A673 (cell line): ENCODE measurements around the gene SEC14L6. TPM values are rescaled to one million over a fixed set of nuclear protein-coding genes. Genes with fewer than 3 reads are reported as not detected.

ENCODE experiments used
- BruUV-seq: library from RNA; stranded (reverse); fragments of 400-500 nt; replicated peaks from 2 replicates; lab custom pipeline; 2021; lab: Mats Ljungman, UMichigan
- CTCF ChIA-PET: fragments of 300-600 bp; sonication (Branson Sonifier 250); formaldehyde crosslinking; loops from one replicate; lab custom pipeline; 2022; ENCODE audit warnings: antibody characterized with exemption; lab: Charles Lee
- POLR2A ChIA-PET: fragments of 300-600 bp; sonication (Branson Sonifier 250); formaldehyde crosslinking; loops from one replicate; lab custom pipeline; 2022; ENCODE audit warnings: antibody characterized with exemption; ENCODE audit not compliant: low non-redundant PET; lab: Charles Lee
- DNase-seq: peaks from one replicate; pipeline ENCODE4 v3.0.0-alpha.2; 2015; ENCODE audit warnings: low spot score
- H3K27ac ChIP-seq: fragments of 200-600 bp; sonication (generic); 2 replicates; pipeline ENCODE4 v1.5.1; 2016; ENCODE audit warnings: mixed run types, low read depth, mild to moderate bottlenecking, mixed read lengths, antibody characterized with exemption, low read length; ENCODE audit not compliant: poor library complexity, severe bottlenecking
- H3K27me3 ChIP-seq: fragments of 200-600 bp; sonication (generic); replicated peaks from 2 replicates; pipeline ENCODE4 v1.6.1; 2017; ENCODE audit warnings: mixed run types, low read depth, mild to moderate bottlenecking, mixed read lengths, antibody characterized with exemption, low read length; ENCODE audit not compliant: insufficient read depth, poor library complexity
- H3K36me3 ChIP-seq: fragments of 200-600 bp; sonication (generic); 2 replicates; pipeline ENCODE4 v1.6.1; 2016; ENCODE audit warnings: mixed run types, mild to moderate bottlenecking, mixed read lengths, antibody characterized with exemption, low read length; ENCODE audit not compliant: insufficient read depth, poor library complexity, severe bottlenecking
- H3K4me1 ChIP-seq: fragments of 200-600 bp; sonication (generic); 2 replicates; pipeline ENCODE4 v1.6.1; 2017; ENCODE audit warnings: mixed run types, mild to moderate bottlenecking, mixed read lengths, antibody characterized with exemption, low read length; ENCODE audit not compliant: insufficient read depth, poor library complexity, severe bottlenecking
- H3K4me3 ChIP-seq: fragments of 200-600 bp; sonication (generic); 2 replicates; pipeline ENCODE4 v1.5.1; 2016; ENCODE audit warnings: low read depth, mixed run types, mild to moderate bottlenecking, mixed read lengths, low read length; ENCODE audit not compliant: poor library complexity, severe bottlenecking
- H3K9me3 ChIP-seq: fragments of 200-600 bp; sonication (generic); 2 replicates; pipeline ENCODE4 v1.6.1; 2016; ENCODE audit warnings: mixed run types, low read depth, mild to moderate bottlenecking, mixed read lengths, antibody characterized with exemption, low read length; ENCODE audit not compliant: poor library complexity, severe bottlenecking
- CTCF ChIP-seq: fragments of 300-800, 200-600 bp; sonication (generic); conservative IDR thresholded peaks from 2 replicates; pipeline ENCODE4 v1.5.1; 2017; ENCODE audit warnings: low read depth, mild to moderate bottlenecking, antibody characterized with exemption, low read length, moderate library complexity, mixed read lengths
- EZH2 ChIP-seq: fragments of 200-600 bp; sonication (generic); IDR thresholded peaks from 2 replicates; pipeline ENCODE4 v1.6.1; 2017; ENCODE audit warnings: borderline replicate concordance, low read depth, mild to moderate bottlenecking, mixed read lengths, antibody characterized with exemption, low read length; ENCODE audit not compliant: poor library complexity, severe bottlenecking
- intact Hi-C: fragments of 100-400 bp; cut with micrococcal nuclease; formaldehyde crosslinking; loops from one replicate; pipeline ENCODE4 v1.10.0; 2022; ENCODE audit not compliant: unreplicated experiment
- total RNA-seq: library from RNA; stranded (reverse); gene quantifications from 2 replicates; pipeline ENCODE4 v1.2.3, GENCODE V29; 2021

Gene SEC14L6
- total RNA-seq, 1 experiment from 2014 or later = not detected

DNA sequence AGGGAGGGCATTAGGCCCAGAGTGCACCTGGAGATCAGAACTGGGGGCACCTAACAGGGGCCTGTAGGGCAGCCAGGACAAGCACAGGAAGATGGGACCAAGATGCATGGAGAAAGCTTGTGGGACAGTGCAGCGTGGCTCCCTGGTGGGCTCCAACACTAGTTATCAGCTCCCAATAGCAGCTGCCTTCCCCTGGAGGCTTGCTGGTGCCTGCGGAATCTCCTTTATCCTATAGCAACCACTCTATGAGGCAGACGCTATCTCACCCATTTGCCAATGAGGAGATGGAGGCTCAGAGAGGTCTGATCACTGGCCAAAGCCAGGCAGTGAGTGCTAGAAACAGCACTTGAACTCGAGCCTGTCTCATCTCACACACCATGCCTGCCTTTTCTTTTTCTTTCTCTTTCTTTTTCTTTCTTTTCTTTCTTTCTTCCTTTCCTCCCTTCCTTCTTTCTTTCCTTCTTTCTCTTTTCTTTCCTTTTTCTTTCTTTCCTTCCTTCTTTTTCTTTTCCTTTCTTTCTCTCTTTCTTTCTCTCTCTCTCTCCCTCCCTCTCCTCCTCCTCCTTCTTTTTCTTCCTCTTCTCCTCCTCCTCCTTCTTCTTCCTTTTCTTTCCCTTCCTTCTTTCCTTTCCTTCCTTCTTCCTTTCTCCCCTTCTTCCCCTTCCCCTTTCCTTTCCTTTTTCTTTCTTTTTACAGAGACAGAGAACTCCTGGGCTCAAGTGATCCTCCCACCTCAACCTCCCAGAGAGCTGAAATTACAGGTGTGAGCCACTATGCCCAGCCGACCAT, 25.0 kb downstream of the SEC14L6 start:
- intact Hi-C loops = no loop called here
- TF ChIP-seq CTCF (no peak), EZH2 (no peak)
- ChIA-PET POLR2A (no interaction called here), CTCF (no interaction called here)
- Histone ChIP-seq H3K4me3 (no peak overlapping the region), H3K9me3 (no peaks in the 10 kb centered on the region), H3K27me3 (no peaks in the 10 kb centered on the region), H3K36me3 (no peaks in the 10 kb centered on the region), H3K27ac (no peak overlapping the region), H3K4me1 (peaks cover 7% of the 10 kb centered on the region)
- DNase-seq = no peak
- no TSS peak for BruUV-seq

DNA sequence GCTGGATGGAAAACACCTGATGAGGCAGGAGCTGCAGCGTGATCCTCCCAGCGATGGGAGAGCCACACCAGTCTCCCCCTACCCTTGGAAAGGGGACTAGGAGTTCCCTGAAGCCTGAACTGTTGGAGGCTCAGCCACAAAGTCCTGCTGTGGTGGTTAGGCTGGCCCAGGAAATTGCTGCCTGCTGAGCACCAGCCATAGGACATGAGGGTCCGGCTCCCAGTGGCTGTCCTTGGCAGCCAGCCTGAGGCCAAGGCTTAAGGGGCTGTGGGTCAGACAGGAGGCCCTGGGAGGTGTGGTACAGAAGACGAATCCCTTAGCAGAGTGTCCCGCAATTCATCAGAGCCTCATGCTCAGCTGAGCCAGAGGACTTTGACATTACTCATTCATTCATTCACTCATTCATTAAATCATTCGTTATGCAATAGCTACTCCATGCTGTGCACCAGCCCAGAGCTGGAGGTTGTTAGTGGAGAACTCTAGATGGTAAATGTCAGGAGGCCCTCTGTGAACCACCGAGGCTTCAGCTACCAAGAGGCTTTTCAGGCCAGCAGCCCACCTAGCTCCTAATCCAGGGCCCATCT, 26.6 kb downstream of the SEC14L6 start:
- Histone ChIP-seq H3K27me3 (no peaks in the 10 kb centered on the region), H3K4me3 (no peak overlapping the region), H3K27ac (no peak overlapping the region), H3K4me1 (peaks cover 7% of the 10 kb centered on the region), H3K9me3 (no peaks in the 10 kb centered on the region), H3K36me3 (no peaks in the 10 kb centered on the region)
- DNase-seq = no peak
- ChIA-PET POLR2A (no interaction called here), CTCF (no interaction called here)
- intact Hi-C loops = no loop called here
- BruUV-seq = no TSS peak
- no peak for TF ChIP-seq EZH2
- TF ChIP-seq CTCF = no peak

- intact Hi-C loops = no loop called here
- DNase-seq = no peak
- TF ChIP-seq CTCF = no peak
- TF ChIP-seq EZH2 = no peak
- Histone ChIP-seq H3K27ac (no peak overlapping the region), H3K27me3 (no peaks in the 10 kb centered on the region), H3K9me3 (no peaks in the 10 kb centered on the region), H3K4me3 (no peak overlapping the region), H3K36me3 (no peaks in the 10 kb centered on the region), H3K4me1 (no peaks in the 10 kb centered on the region)
- ChIA-PET CTCF (no interaction called here), POLR2A (no interaction called here)
- no TSS peak for BruUV-seq
These were observed 29.8 kb downstream of the SEC14L6 start for GRCh38 chr22:30516731-30517130.
